ENCODE results near the gene KDM2B. TPM values are rescaled to one million over a fixed set of nuclear protein-coding genes. Genes with fewer than 3 reads are reported as not detected.

KDM2B gene
- total and polyA plus RNA-seq, 2 experiments from 2014 or later: 13.6 to 22.7 TPM

GRCh38 chr12:121456551-121456950, 124.3 kb downstream of the KDM2B start:
- WGBS (ENCODE audit: low lambda C conversion rate, missing lambda C conversion rate): 76% methylated on average over 8 of the region's 8 CpGs
- H3K9me2 ChIP-seq (replicated peaks; ENCODE audit: insufficient read depth): no peaks in the 10 kb centered on the region
- no peaks in the 10 kb centered on the region for H3K36me3 ChIP-seq (replicated peaks; ENCODE audit: insufficient read depth, low read depth)
- H3K27ac ChIP-seq: no peak overlapping the region
- H3K79me2 ChIP-seq: peaks cover 51% of the 10 kb centered on the region
- no peak for DNase-seq (ENCODE audit: low spot score)
- H3K27me3 ChIP-seq: no peaks in the 10 kb centered on the region
- TF ChIP-seq EZH2 (IDR thresholded peaks at IDR 0.05; ENCODE audit: borderline replicate concordance) (no peak), EZH2phosphoT487 (IDR thresholded peaks at IDR 0.05; ENCODE audit: low read depth, severe bottlenecking, unreplicated experiment) (no peak), CTCF (IDR thresholded peaks at IDR 0.05; ENCODE audit: poor library complexity) (no peak)
- peaks cover 6% of the 10 kb centered on the region for H3K4me1 ChIP-seq (ENCODE audit: insufficient read depth)
- peaks cover 5% of the 10 kb centered on the region for H4K20me1 ChIP-seq (ENCODE audit: insufficient read depth, poor library complexity, severe bottlenecking)
- H3K4me2 ChIP-seq: no peak overlapping the region
- H3K9me3 ChIP-seq (ENCODE audit: low read depth): no peaks in the 10 kb centered on the region
- H2AFZ ChIP-seq: no peak overlapping the region
- no peak overlapping the region for H3K4me3 ChIP-seq

GRCh38 chr12:121455766-121456420, 124.9 kb downstream of the KDM2B start:
- no peak overlapping the region for H3K27ac ChIP-seq
- H3K36me3 ChIP-seq (replicated peaks; ENCODE audit: insufficient read depth, low read depth): no peaks in the 10 kb centered on the region
- H3K4me3 ChIP-seq: no peak overlapping the region
- H3K9me3 ChIP-seq (ENCODE audit: low read depth): no peaks in the 10 kb centered on the region
- no peaks in the 10 kb centered on the region for H3K27me3 ChIP-seq
- H3K4me2 ChIP-seq: no peak overlapping the region
- DNase-seq (ENCODE audit: low spot score): no peak
- no peak overlapping the region for H2AFZ ChIP-seq
- peaks cover 47% of the 10 kb centered on the region for H3K79me2 ChIP-seq
- TF ChIP-seq EZH2phosphoT487 (IDR thresholded peaks at IDR 0.05; ENCODE audit: low read depth, severe bottlenecking, unreplicated experiment) (no peak), CTCF (IDR thresholded peaks at IDR 0.05; ENCODE audit: poor library complexity) (no peak), EZH2 (IDR thresholded peaks at IDR 0.05; ENCODE audit: borderline replicate concordance) (no peak)
- H3K4me1 ChIP-seq (ENCODE audit: insufficient read depth): peaks cover 6% of the 10 kb centered on the region
- H3K9me2 ChIP-seq (replicated peaks; ENCODE audit: insufficient read depth): no peaks in the 10 kb centered on the region
- 92% methylated on average over 23 of the region's 23 CpGs for WGBS (ENCODE audit: low lambda C conversion rate, missing lambda C conversion rate)
- H4K20me1 ChIP-seq (ENCODE audit: insufficient read depth, poor library complexity, severe bottlenecking): no peaks in the 10 kb centered on the region

- Histone ChIP-seq H3K9me3 (ENCODE audit: low read depth) (no peaks in the 10 kb centered on the region), H3K4me1 (ENCODE audit: insufficient read depth) (peaks cover 6% of the 10 kb centered on the region), H3K79me2 (peaks cover 40% of the 10 kb centered on the region), H3K4me3 (no peak overlapping the region), H3K27ac (no peak overlapping the region), H3K4me2 (no peak overlapping the region), H2AFZ (no peak overlapping the region), H3K27me3 (no peaks in the 10 kb centered on the region), H3K36me3 (replicated peaks; ENCODE audit: insufficient read depth, low read depth) (no peaks in the 10 kb centered on the region), H4K20me1 (ENCODE audit: insufficient read depth, poor library complexity, severe bottlenecking) (no peaks in the 10 kb centered on the region), H3K9me2 (replicated peaks; ENCODE audit: insufficient read depth) (no peaks in the 10 kb centered on the region)
- no peak for DNase-seq (ENCODE audit: low spot score)
- TF ChIP-seq CTCF (IDR thresholded peaks at IDR 0.05; ENCODE audit: poor library complexity) (no peak), EZH2 (IDR thresholded peaks at IDR 0.05; ENCODE audit: borderline replicate concordance) (no peak)
- WGBS (ENCODE audit: low lambda C conversion rate, missing lambda C conversion rate): 94% methylated on average over 6 of the region's 6 CpGs
These were observed 125.9 kb downstream of the KDM2B start for GRCh38 chr12:121454921-121455320.
